NT2/D1 (cell line): Measurements from ENCODE around the gene HEXIM1.

Experiments used
- SUZ12 ChIP-seq: IDR thresholded peaks from 2 replicates; pipeline ENCODE4 v1.6.1; 2011; ENCODE audit not compliant: insufficient read length, insufficient read depth; ENCODE audit errors: extremely low read depth
- YY1 ChIP-seq: IDR thresholded peaks from 2 replicates; pipeline ENCODE4 v1.6.1; 2011; ENCODE audit not compliant: insufficient read length, insufficient read depth
- ZNF274 ChIP-seq: IDR thresholded peaks from 2 replicates; pipeline ENCODE4 v1.6.1; 2011; ENCODE audit warnings: mild to moderate bottlenecking, low read depth, low read length

DNA sequence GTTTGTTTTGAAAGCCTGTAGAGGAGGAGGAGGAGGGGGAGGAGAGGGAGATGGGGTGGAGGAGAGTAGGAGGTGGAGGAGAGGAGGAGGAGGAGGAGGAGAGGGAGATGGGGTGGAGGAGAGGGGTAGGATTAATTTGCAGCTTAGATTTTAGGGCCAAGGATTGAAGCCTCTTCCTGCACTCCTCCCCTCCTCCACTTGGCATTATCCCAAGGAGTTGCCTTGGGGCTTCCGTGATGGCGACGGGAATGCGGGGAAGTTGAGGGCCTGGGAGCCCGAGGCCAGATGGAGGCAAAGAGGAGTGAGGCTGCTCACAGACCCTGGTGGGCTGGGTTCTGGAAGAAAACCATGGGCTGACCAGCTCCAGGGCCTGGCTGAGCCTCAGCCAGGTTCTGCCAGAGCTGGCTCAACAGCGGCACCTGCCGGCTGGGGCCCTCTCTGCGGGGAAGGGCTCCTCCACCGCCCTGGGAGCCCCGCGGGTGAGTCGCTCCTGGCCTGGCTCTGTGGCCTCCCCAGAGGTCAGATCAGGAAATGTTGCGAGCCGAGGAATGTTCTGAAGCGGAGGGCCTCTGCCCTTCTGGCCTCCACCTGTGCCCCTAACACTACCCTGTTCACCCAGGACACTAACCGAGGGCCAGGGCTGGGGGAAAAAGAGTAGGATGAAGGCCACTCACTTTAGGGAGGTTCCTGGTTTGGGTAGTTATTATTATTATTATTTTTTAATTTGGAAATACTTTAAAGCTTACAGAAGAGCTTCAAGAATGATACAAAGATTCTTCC lies 49.5 kb downstream of the HEXIM1 start:
- TF ChIP-seq ZNF274 (no peak), SUZ12 (no peak), YY1 (no peak)
